GM19397 (cell line): ENCODE data around the gene TMPRSS11F.

Source experiments
- ATAC-seq: cut with Tn5 transposase; IDR thresholded peaks from one replicate; pipeline ENCODE4 v1.9.1; 2021; ENCODE audit warnings: mild to moderate bottlenecking, moderate library complexity; ENCODE audit not compliant: unreplicated experiment

TMPRSS11F gene

GRCh38 chr4:68079928-68080327 is 49.7 kb downstream of the TMPRSS11F start:
- no peak for ATAC-seq

- ATAC-seq: no peak
Observed at GRCh38 chr4:68077737-68078136, 51.9 kb downstream of the TMPRSS11F start.

DNA sequence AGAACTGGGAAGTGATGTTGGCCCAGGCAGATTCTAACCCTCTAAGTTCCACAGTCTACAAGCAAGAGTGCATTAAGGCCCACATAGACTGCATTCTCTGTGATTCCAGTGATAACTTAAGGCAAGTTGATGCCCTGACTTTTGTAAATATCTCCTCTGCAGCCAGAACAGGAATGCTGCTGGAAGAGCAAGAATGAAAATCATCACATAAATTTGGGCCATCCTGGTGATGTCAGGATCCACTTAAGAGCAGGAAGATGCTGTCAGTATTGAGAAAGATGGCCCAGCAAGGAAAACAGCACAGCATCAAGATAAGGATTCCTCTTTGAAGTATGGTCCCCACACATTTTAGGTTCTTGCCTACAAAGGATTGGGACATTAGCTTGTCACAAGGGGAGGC is 52.4 kb downstream of the TMPRSS11F start:
- ATAC-seq: no peak

GRCh38 chr4:68076194-68076593 is 53.5 kb downstream of the TMPRSS11F start:
- no peak for ATAC-seq

- no peak for ATAC-seq
Observed at GRCh38 chr4:68074397-68074796, 55.3 kb downstream of the TMPRSS11F start.

- ATAC-seq: no peak
Observed at GRCh38 chr4:68070302-68070701, 59.4 kb downstream of the TMPRSS11F start.

DNA sequence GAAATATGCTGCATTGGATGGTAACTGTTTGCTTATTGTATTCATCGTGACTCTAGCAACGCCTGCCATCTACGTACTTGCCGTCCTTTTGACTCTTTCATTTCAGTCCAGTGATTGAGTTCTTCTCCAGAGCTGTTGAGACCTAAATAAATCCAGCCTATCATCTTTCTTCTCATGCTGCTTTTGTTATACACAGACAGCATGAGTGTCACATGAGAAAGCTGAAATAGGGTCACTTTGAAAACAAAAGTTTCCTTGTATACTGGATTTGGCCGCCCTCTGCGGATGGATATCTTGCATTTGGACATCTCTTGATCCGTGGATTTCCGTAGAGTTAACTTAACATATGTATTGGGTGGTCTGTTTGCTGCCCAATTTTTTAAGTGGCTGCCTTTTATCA is 67.2 kb downstream of the TMPRSS11F start:
- ATAC-seq: no peak

GRCh38 chr4:68038272-68038671 is 91.4 kb downstream of the TMPRSS11F start:
- no peak for ATAC-seq

DNA sequence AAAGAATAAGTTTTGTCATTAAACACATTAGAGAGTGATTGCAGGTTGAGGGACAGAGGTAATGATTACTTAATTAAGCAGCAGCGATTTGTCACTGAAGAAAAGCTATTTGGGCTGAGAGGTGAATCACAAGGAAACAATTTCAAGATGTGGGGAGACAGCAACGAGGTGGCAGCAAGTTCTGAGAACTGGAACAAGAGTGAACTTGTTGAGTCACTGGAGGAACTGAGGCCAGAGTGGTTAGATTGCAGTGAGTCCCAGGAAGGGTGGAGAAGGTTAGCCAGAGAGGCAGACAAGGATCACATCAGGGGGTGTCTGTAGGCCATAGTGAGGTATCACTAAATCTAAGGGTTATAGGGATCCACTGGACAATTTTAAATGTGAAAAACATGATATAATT is 108.5 kb downstream of the TMPRSS11F start:
- no peak for ATAC-seq

- ATAC-seq: no peak
Observed at GRCh38 chr4:68011684-68012083, 118.0 kb downstream of the TMPRSS11F start.
